Subcutaneous adipose tissue (tissue), 4 donors: ENCODE data around the gene FAM83D. TPM values are rescaled to one million over a fixed set of nuclear protein-coding genes. Genes with fewer than 3 reads are reported as not detected.

Source experiments
- CTCF ChIP-seq: fragments of 450-650 bp; IDR thresholded peaks from one replicate; pipeline ENCODE4 v1.5.1; 2016; ENCODE audit warnings: low read depth, mild to moderate bottlenecking, control low read depth, antibody characterized with exemption, moderate library complexity
- total RNA-seq, 4 donors: library from RNA; depleted of rRNA; stranded (reverse); fragments of >200 nt; gene quantifications; one replicate each; pipeline ENCODE4 v1.1.0, GENCODE V29; 2016

Gene FAM83D
- total RNA-seq, 4 donors from 2014 or later = 0.57 to 1.8 (median 1.1) TPM

- no peak for TF ChIP-seq CTCF
Observed at GRCh38 chr20:38982291-38982690, 56.1 kb downstream of the FAM83D start.

- no peak for TF ChIP-seq CTCF
Observed at GRCh38 chr20:38985060-38985459, 58.8 kb downstream of the FAM83D start.

GRCh38 chr20:38985603-38986170, 59.5 kb downstream of the FAM83D start:
- no peak for TF ChIP-seq CTCF

GRCh38 chr20:38986663-38987062, 60.4 kb downstream of the FAM83D start:
- no peak for TF ChIP-seq CTCF

GRCh38 chr20:38987777-38988176, 61.6 kb downstream of the FAM83D start:
- TF ChIP-seq CTCF = no peak

- TF ChIP-seq CTCF = no peak
Observed at GRCh38 chr20:38990728-38991127, 64.5 kb downstream of the FAM83D start.

GRCh38 chr20:38991814-38992704, 65.8 kb downstream of the FAM83D start:
- TF ChIP-seq CTCF = no peak
